Activated T-helper 1 cell treated with Interleukin-2 at 50 U/mL for 16 hours (primary cell): ENCODE measurements around the gene JAK3.
"Not testable (repeated sequence)": the region's sequence is repeated elsewhere in the genome, so short reads cannot be mapped to it uniquely, and the experiment has no call there.

Experiments used
- DNase-seq: peaks from one replicate; pipeline ENCODE4 v3.0.0-alpha.2; 2020; ENCODE audit warnings: low read depth

Gene JAK3

GRCh38 chr19:17803264-17803896 is 44.4 kb downstream of the JAK3 start:
- DNase-seq = peak; percentile 42

DNA sequence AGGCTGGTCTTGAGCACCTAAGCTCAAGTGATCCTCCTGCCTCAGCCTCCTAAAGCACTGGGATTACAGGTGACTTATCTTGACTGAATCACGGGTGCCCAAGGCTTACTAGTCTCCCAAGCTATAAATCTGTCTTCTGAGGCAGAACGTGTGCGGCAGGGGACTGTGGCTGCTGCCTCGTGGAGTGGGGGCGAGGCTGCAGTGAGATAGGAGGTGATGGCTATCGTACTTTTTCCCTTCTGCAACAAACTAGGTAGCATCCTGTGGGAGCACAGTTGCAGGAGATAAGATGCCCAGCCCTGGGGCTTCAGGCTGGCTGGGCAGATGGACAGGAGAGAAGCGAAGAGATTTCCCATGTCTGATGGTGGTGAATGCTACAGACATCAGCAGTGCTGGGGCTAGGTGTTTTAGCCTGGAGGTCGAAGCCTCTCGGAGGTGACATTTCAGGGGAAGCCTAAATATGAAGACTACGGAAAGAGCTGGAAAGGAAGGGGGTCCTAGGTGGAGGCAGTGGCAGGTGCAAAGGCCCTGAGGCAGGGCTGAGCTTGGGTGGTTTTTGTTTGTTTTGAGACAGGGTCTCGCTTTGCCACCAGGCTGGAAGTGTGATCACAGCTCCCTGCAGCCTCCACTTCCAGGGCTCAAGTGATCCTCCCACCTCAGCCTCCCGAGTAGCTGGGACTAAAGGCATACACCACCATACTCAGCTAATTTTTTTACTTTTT is 45.5 kb downstream of the JAK3 start:
- no peak for DNase-seq

DNA sequence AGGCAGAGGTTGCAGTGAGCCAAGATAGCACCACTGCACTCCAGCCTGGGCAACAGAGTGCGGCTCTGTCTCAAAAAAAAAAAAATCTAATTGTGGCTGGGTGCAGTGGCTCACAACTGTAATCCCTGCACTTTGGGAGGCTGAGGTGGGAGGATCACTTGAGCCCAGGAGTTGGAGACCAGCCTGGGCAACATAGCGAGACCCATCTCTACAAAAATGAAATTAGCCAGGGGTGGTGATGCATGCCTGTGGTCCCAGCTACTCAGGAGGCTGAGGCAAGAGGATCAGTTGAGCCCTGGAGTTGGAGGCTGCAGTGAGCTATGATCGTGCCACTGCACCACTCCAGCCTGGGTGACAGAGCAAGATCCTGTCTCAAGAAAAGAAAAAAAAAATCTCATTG is 49.2 kb downstream of the JAK3 start:
- not testable (repeated sequence) for DNase-seq

DNA sequence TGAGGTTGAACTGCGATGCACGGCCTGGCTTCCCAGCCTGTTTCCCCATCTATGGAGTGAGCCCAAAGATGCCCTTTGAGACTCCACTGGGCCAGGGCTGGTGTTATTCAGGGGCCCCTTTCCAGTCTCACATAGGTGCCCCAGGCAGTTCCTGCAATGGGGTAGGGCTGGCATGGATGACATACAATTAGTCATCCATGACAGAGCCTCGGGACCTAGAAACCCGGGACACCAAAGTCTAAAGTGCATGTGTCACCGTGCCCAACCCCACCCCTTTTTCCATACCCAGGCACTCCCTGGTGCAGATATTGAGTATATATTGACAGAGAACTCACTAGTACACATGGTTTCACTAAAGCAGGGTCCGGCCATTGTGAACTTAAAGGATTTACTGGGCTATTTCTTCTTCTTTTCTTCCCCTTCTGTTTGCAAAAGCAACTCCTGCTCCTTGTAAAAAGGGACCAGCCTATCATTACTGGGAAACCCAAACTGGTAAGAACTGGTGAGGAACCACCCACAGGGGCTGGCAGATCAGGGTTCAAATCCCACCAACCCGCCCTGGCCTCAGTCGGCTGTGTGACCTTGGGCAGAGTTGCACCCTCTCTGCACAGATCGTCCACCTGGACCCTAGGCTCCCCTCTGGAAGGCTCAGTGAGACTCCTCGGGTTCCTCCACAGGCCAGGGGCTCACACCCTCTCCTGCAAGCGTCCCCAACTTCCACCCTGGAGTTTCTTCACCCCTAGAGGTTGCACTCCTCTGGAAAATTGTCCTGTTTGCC is 50.2 kb downstream of the JAK3 start:
- no peak for DNase-seq

- DNase-seq = no peak
These were observed 50.9 kb downstream of the JAK3 start for GRCh38 chr19:17796838-17797423.

DNA sequence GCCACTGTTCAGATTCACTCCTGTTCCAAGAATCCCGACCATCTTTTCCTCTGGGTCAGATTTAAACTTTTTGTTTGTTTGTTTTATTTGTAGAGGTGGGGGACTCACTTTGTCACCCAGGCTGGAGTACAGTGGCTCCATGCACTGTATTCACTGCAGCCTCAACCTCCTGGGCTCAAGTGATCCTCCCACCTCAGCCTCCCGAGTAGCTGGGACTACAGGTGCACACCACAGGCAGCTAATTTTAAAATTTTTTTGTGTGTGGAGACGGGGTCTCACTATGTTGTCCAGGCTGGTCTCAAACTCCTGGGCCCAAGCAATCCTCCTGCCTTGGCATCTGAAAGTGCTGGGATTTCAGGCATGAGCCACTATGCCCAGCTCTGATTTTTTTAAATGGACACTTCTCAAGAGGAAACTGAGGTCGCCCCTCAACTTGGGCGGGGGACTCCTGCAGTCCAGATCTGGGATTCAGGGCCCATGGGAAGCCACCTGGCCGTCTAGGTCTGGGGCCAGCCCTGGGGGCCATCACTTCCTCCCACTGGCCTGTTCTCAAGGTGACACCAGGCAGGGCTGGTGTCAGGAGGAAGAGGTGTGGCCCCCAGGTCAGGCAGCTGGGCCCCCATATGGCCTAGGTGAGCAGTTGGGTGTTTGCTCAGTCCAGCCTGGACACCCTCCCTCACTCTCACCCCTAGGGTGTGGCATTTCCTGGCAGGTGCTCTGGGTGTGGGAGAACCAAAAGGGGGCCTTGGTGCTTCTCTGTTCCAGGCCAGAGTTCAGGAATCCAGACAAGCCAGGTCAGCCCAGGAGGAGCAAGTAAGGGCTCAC is 51.6 kb downstream of the JAK3 start:
- DNase-seq = no peak

GRCh38 chr19:17795495-17795856 is 52.3 kb downstream of the JAK3 start:
- DNase-seq = no peak

GRCh38 chr19:17794731-17795494 is 52.9 kb downstream of the JAK3 start, which contains the start of gene B3GNT3:
TSS of gene B3GNT3 (plus strand) at chr19:17795138. CDS start at chr19:17807808, 12,670 bp downstream.
- DNase-seq = peak; percentile 11

DNA sequence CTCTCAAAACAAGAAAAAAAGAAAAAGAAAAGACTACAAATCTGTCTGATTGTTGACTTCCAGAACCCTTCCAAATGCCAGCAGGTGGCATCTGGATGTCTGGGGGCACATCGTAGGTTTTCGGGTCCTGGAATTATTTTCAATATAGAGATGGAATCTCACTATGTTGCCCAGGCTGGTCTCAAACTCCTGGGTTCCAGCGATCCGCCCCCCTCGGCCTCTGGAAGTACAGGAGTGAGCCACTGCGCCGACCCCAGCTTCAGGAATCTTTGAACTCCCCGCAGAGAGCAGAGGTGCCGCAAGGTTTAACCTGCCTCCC is 53.4 kb downstream of the JAK3 start:
- DNase-seq = no peak

- no peak for DNase-seq
These were observed 57.6 kb downstream of the JAK3 start for GRCh38 chr19:17790059-17790780.

DNA sequence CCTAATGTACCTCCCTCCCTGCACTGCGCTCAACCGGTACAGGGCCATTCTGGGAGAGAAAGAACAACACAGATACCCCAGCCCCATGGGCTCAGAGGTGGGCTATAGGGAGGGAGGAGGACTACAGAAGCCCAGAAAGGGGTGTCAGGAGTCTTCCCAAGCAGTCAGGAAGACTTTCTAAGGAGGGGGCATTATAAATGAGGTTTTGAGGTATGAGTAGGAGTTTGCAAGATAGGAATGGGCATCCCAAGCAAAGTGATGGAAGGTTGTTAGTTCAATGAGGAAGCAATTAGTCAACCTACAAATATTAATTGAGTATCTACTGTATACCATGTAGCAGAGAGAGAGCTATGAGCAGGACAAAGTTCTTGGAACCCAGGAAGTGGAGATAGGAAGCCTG is 59.1 kb downstream of the JAK3 start:
- DNase-seq = no peak

GRCh38 chr19:17787274-17787913 is 60.4 kb downstream of the JAK3 start:
- DNase-seq = no peak

DNA sequence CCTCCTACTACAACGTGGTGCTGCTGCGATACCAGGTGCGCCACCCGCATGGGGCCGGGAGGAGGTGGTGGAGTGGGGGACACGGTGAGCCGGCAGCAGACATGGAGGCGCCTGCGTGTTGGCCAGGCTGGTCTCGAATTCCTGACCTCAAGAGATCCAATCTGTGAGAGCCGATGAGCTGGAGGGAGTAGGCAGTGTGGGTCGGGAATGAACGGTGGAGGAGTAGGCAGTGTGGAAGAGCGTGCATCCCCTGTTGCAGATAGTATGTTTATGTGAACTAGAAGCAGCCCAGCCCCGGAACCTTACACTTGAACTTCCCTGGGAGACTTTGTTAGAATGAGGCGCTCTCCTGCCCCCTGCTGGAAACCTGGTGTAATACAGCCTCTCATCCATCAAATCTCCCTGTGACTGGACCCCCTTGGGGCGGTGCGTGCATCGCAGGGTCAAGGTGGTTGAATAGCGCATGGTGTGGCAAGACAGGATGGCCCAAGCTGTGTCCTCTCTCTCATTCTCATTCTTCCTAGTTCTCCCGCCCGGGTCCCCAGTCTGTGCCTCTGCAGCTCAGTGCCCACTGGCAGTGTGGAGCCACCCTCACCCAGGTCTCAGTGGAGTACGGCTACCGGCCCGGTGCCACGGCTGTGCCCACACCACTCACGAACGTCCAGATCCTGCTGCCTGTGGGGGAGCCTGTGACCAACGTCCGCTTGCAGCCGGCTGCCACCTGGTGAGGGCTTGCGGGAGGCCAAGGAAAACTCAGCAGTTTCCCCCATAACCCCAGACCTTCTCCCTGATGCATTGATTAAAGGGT is 63.4 kb downstream of the JAK3 start:
- DNase-seq = peak; percentile 46

DNA sequence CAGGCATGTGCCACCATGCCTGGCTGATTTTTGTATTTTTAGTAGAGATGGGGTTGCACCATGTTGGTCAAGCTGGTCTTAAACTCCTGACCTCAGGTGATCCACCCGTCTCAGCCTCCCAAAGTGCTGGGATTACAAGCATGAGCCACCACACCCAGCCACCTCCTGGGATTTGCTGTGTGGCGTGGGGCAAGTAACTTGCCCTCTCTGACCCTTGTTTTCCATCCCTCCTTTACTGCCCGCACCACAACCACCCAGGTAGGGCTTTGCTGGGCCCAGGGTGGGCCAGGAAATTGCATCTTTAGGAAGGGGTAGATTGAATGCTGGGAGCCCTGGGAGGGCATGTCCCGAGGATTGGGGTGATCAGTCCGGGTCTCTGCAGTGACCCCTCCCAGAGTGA is 64.1 kb downstream of the JAK3 start:
- DNase-seq = not testable (repeated sequence)

- no peak for DNase-seq
These were observed 67.0 kb downstream of the JAK3 start for GRCh38 chr19:17780781-17781180.

GRCh38 chr19:17778968-17779929 is 68.5 kb downstream of the JAK3 start:
- no peak for DNase-seq

DNA sequence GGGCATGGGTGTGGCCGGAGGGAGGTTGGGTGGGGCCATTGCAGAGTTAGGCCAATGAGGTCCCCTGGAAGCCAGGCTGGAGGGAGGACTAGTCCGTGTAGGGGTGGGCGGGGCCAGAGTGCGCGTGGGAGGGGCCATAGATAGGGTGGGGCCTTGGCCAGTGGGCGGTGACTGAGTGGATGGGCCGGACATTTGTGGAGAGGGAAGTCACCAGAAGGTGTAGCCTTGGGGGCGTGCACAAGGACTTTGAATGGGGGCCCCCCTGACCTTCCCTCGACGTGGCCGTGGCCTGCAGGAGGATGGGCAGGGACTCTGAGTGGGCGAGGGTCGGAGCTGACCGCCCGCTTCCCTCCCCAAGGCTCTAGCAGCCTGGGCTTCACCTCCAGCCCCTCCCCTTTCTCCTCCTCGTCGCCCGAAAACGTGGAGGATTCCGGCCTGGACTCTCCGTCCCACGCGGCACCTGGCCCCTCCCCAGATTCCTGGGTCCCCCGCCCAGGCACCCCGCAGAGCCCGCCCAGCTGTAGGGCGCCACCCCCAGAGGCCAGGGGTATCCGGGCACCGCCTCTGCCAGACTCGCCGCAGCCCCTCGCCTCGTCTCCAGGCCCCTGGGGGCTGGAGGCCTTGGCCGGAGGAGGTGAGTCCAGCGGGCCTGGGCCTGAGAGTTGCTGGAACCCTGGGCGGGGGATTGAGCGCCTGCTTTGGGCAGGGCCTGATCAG is 69.4 kb downstream of the JAK3 start:
- DNase-seq = no peak
